Right atrium auricular region (tissue), 2 donors: ENCODE data around the gene OBI1. TPM values are rescaled to one million over a fixed set of nuclear protein-coding genes. Genes with fewer than 3 reads are reported as not detected.

Experiments used
- DNase-seq: peaks from one replicate; pipeline ENCODE4 v3.0.0-alpha.2; 2019; ENCODE audit warnings: low spot score
- H3K27ac ChIP-seq, 2 donors: fragments of 200-600 bp; sonication (generic); 1 replicate in 1 of 2; 2 replicates in 1 of 2; pipeline ENCODE4 v1.5.1; 2016 to 2019
- H3K27me3 ChIP-seq, 2 donors: fragments of 200-600 bp; sonication (generic); one replicate each; pipeline versions ENCODE4 v1.5.1 to v1.6.0; 2017 to 2019
- H3K36me3 ChIP-seq: fragments of 200-600 bp; sonication (generic); one replicate; pipeline ENCODE4 v1.5.1; 2016
- H3K4me1 ChIP-seq, 2 donors: fragments of 200-600 bp; sonication (generic); one replicate each; pipeline versions ENCODE4 v1.5.1 to v1.6.0; 2017 to 2019
- H3K4me3 ChIP-seq, 2 donors: fragments of 200-600 bp; sonication (generic); 1 replicate in 1 of 2; 2 replicates in 1 of 2; pipeline ENCODE4 v1.5.1; 2017 to 2019; ENCODE audit warnings: mild to moderate bottlenecking in 1 of 2, moderate library complexity in 1 of 2
- H3K9me3 ChIP-seq, 2 donors: fragments of 200-600 bp; sonication (generic); one replicate each; pipeline ENCODE4 v1.5.1; 2019
- total RNA-seq, 2 donors: library from RNA; depleted of rRNA; stranded (reverse); fragments of >200 nt; gene quantifications; one replicate each; pipeline ENCODE4 v1.1.0, GENCODE V29; 2016
- TF ChIP-seq, protein P1 (sequence below), 2 donors: fragments of 200-600 bp; sonication (generic); IDR thresholded peaks; one replicate each; pipeline ENCODE4 v1.5.1; 2019; ENCODE audit warnings: antibody characterized with exemption in 2 of 2

OBI1 gene
- total RNA-seq, 2 donors from 2014 or later: 6.1 to 7.3 TPM

DNA sequence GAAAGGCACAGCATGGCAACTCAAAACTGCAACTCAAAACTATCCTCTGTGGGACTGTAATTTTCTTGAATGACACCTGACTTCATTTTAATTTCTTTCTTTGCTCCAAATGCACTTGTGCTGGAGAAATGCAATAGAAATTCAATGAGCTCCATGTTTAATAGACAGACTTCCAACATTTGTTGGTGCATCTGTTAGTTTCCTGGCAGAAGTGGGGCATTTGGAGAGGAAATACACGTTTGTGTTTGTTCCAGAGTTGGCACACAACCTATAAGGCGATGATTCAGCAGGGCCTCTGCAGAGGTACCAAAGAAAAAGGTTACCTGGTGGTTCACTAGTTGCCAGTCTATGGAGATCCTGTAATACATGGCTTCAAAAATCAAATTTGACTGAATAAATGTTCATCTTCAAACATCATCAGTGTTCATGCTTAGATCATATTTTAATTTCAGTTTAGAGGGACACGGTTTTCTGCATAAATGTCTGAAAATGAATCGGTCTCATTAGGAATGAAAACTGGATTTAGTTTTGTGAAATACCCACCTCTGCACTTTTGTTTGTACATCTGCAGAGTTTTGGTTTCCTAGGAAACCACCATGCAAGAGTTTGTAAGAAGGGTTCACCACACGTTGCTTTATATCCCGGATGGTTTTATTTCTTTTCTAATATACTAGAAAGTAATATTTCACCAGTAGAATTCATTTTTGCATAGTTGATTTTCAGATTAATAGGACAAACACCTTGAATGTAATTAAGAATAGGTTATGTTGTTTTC is 21.8 kb upstream of the OBI1 start:
- Histone ChIP-seq H3K9me3 (no peaks in the 10 kb centered on the region), H3K4me1 (peaks cover 0 to 4% of the 10 kb centered on the region in 2 donors), H3K36me3 (no peaks in the 10 kb centered on the region), H3K27me3 (no peaks in the 10 kb centered on the region), H3K27ac (no peak overlapping the region), H3K4me3 (no peak overlapping the region)
- no peak for DNase-seq
- TF ChIP-seq, protein P1, sequence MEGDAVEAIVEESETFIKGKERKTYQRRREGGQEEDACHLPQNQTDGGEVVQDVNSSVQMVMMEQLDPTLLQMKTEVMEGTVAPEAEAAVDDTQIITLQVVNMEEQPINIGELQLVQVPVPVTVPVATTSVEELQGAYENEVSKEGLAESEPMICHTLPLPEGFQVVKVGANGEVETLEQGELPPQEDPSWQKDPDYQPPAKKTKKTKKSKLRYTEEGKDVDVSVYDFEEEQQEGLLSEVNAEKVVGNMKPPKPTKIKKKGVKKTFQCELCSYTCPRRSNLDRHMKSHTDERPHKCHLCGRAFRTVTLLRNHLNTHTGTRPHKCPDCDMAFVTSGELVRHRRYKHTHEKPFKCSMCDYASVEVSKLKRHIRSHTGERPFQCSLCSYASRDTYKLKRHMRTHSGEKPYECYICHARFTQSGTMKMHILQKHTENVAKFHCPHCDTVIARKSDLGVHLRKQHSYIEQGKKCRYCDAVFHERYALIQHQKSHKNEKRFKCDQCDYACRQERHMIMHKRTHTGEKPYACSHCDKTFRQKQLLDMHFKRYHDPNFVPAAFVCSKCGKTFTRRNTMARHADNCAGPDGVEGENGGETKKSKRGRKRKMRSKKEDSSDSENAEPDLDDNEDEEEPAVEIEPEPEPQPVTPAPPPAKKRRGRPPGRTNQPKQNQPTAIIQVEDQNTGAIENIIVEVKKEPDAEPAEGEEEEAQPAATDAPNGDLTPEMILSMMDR (IDR thresholded peaks at IDR 0.05): no peak

GRCh38 chr13:78680115-78680561 is 21.2 kb upstream of the OBI1 start:
- no peaks in the 10 kb centered on the region for H3K9me3 ChIP-seq
- H3K4me1 ChIP-seq: peaks cover 0 to 4% of the 10 kb centered on the region in 2 donors
- no peak overlapping the region for H3K4me3 ChIP-seq
- H3K36me3 ChIP-seq: no peaks in the 10 kb centered on the region
- H3K27me3 ChIP-seq: no peaks in the 10 kb centered on the region
- no peak for DNase-seq
- H3K27ac ChIP-seq: no peak overlapping the region
- TF ChIP-seq, protein P1 (IDR thresholded peaks at IDR 0.05): no peak

DNA sequence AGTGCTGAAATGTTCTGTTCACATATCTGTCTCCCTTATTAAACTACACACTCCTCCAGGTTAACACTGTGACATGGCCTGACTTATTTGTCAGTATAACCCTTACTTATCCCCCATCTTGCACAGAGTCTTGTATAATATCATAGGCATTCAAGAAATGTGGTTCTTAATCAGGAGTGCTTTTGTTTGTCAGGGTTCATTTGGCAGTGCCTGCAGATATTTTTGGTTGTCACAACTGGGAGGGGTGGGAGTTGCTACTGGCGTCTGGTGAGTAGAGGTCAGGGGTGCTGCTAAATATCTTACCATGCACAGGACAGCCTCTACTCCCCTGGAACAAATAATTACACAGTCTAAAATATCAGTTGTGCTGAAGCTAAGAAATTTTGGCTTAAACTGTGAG is 20.4 kb upstream of the OBI1 start:
- no peak for DNase-seq
- TF ChIP-seq, protein P1 (IDR thresholded peaks at IDR 0.05): no peak
- H3K27ac ChIP-seq: no peak overlapping the region
- peaks cover 0 to 4% of the 10 kb centered on the region in 2 donors for H3K4me1 ChIP-seq
- H3K4me3 ChIP-seq: no peak overlapping the region
- no peaks in the 10 kb centered on the region for H3K36me3 ChIP-seq
- no peaks in the 10 kb centered on the region for H3K27me3 ChIP-seq
- H3K9me3 ChIP-seq: no peaks in the 10 kb centered on the region

- no peak overlapping the region for H3K27ac ChIP-seq
- DNase-seq: no peak
- H3K27me3 ChIP-seq: no peaks in the 10 kb centered on the region
- H3K36me3 ChIP-seq: no peaks in the 10 kb centered on the region
- H3K4me3 ChIP-seq: no peak overlapping the region
- peaks cover 0 to 1% of the 10 kb centered on the region in 2 donors for H3K4me1 ChIP-seq
- TF ChIP-seq, protein P1 (IDR thresholded peaks at IDR 0.05): no peak
- no peaks in the 10 kb centered on the region for H3K9me3 ChIP-seq
Observed at GRCh38 chr13:78675112-78675511, 16.2 kb upstream of the OBI1 start.

- Histone ChIP-seq H3K4me3 (no peak overlapping the region), H3K36me3 (no peaks in the 10 kb centered on the region), H3K4me1 (no peaks in the 10 kb centered on the region), H3K27me3 (no peaks in the 10 kb centered on the region), H3K27ac (no peak overlapping the region), H3K9me3 (no peaks in the 10 kb centered on the region)
- TF ChIP-seq, protein P1 (IDR thresholded peaks at IDR 0.05): no peak
- no peak for DNase-seq
Observed at GRCh38 chr13:78674638-78675037, 15.7 kb upstream of the OBI1 start.
